Breast epithelium (tissue), 3 donors: ENCODE data around the gene PPFIA4.

Source experiments
- POLR2A ChIP-seq: fragments of 450-650 bp; IDR thresholded peaks from one replicate; pipeline ENCODE4 v1.6.1; 2016; ENCODE audit warnings: antibody characterized with exemption, mild to moderate bottlenecking, moderate library complexity
- POLR2AphosphoS5 ChIP-seq, 3 donors: sonication (generic); formaldehyde crosslinking; IDR thresholded peaks; one replicate each; pipeline ENCODE4 v1.6.1; 2017; ENCODE audit warnings: antibody characterized with exemption in 3 of 3
- TF ChIP-seq, protein P1 (sequence below), 3 donors: fragments of 450-650 bp; IDR thresholded peaks; one replicate each; pipeline ENCODE4 v1.5.1; 2016 to 2017; ENCODE audit warnings: antibody characterized with exemption in 3 of 3, mild to moderate bottlenecking in 3 of 3, moderate library complexity in 3 of 3

DNA sequence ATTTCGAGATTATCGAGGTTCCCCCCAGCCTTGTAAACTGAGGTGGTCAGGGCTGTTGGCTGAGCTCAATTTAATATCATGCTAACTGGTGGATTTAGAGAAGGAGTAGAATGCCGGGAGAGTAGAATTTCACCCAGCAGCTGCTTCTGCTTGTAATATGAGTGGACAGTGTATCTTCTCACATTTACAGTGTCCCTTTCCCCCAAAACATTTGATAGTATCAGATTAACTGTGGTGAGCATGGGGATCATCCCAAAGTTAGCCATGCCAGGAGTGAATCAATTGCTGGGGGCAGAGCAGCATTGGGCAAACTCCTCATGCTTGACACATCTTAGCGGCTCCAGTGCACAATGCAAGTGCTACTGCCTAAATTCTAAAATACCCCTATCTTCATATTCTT lies 9.2 kb upstream of the PPFIA4 start:
- no peak for TF ChIP-seq POLR2AphosphoS5 (IDR thresholded peaks at IDR 0.05)
- TF ChIP-seq, protein P1, sequence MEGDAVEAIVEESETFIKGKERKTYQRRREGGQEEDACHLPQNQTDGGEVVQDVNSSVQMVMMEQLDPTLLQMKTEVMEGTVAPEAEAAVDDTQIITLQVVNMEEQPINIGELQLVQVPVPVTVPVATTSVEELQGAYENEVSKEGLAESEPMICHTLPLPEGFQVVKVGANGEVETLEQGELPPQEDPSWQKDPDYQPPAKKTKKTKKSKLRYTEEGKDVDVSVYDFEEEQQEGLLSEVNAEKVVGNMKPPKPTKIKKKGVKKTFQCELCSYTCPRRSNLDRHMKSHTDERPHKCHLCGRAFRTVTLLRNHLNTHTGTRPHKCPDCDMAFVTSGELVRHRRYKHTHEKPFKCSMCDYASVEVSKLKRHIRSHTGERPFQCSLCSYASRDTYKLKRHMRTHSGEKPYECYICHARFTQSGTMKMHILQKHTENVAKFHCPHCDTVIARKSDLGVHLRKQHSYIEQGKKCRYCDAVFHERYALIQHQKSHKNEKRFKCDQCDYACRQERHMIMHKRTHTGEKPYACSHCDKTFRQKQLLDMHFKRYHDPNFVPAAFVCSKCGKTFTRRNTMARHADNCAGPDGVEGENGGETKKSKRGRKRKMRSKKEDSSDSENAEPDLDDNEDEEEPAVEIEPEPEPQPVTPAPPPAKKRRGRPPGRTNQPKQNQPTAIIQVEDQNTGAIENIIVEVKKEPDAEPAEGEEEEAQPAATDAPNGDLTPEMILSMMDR (IDR thresholded peaks at IDR 0.05) = no peak
- no peak for TF ChIP-seq POLR2A
